Measurements from ENCODE around the gene KCNK1.

KCNK1 gene

GRCh38 chr1:233651563-233652233 lies 37.8 kb downstream of the KCNK1 start:
- TF ChIP-seq, protein P1, sequence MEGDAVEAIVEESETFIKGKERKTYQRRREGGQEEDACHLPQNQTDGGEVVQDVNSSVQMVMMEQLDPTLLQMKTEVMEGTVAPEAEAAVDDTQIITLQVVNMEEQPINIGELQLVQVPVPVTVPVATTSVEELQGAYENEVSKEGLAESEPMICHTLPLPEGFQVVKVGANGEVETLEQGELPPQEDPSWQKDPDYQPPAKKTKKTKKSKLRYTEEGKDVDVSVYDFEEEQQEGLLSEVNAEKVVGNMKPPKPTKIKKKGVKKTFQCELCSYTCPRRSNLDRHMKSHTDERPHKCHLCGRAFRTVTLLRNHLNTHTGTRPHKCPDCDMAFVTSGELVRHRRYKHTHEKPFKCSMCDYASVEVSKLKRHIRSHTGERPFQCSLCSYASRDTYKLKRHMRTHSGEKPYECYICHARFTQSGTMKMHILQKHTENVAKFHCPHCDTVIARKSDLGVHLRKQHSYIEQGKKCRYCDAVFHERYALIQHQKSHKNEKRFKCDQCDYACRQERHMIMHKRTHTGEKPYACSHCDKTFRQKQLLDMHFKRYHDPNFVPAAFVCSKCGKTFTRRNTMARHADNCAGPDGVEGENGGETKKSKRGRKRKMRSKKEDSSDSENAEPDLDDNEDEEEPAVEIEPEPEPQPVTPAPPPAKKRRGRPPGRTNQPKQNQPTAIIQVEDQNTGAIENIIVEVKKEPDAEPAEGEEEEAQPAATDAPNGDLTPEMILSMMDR (IDR thresholded peaks at IDR 0.05; ENCODE audit: low read depth, low read length), result no peak
- H3K4me3 ChIP-seq (ENCODE audit: low read depth, low read length), result no peak overlapping the region

DNA sequence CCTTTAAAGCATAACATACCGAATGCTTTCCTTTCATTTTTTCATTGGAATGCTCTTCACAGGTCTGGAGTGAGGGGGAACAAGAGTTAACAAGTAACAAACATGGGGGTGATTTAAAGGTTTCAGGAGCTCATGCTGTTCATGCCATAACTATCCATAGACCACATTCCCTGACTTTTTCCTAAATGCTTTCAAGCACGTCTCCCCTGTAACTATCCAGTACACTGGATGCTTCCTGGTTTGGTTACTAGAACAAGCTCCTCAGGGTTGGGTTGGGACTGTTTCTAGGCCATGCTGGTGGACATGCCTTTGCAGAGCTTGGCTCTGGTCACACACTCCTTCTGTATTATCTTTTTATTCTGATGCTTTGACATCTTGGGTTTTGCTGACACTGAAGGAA lies 38.6 kb downstream of the KCNK1 start:
- TF ChIP-seq, protein P1 (IDR thresholded peaks at IDR 0.05; ENCODE audit: low read depth, low read length), result no peak
- H3K4me3 ChIP-seq (ENCODE audit: low read depth, low read length), result no peak overlapping the region

DNA sequence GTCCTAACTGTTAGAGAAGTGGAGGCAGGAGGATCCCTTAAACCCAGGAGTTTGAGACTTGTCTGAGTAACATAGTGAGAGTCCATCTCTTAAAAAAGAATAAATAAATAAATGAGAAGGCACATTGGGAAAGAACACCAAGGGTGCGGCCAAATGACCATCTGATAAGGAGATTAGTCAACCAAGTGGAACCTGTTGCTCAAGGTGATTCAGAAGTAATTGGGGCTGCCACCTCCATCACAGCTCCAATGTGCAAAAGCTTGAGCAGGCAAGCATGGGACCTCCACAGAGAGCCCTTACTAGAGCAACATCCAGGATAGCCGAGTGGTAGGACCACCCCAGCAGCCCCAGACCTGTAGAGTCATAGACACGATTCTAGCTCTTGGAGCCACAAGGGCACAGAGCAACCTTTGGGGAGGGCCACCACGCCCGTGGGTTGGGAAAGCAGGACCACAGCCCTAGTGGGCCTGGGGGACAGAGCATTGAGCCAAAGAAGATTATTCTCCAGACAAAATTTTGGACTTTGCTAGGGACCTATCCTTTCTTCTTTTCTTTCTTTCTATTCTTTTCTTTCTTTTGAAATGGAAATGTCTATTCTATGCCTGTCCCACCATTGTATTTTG lies 40.9 kb downstream of the KCNK1 start:
- no peak overlapping the region for H3K4me3 ChIP-seq (ENCODE audit: low read depth, low read length)
- TF ChIP-seq, protein P1 (IDR thresholded peaks at IDR 0.05; ENCODE audit: low read depth, low read length), result no peak

- TF ChIP-seq, protein P1 (IDR thresholded peaks at IDR 0.05; ENCODE audit: low read depth, low read length), result no peak
- H3K4me3 ChIP-seq (ENCODE audit: low read depth, low read length), result no peak overlapping the region
Observed at GRCh38 chr1:233655301-233655740, 41.4 kb downstream of the KCNK1 start.

DNA sequence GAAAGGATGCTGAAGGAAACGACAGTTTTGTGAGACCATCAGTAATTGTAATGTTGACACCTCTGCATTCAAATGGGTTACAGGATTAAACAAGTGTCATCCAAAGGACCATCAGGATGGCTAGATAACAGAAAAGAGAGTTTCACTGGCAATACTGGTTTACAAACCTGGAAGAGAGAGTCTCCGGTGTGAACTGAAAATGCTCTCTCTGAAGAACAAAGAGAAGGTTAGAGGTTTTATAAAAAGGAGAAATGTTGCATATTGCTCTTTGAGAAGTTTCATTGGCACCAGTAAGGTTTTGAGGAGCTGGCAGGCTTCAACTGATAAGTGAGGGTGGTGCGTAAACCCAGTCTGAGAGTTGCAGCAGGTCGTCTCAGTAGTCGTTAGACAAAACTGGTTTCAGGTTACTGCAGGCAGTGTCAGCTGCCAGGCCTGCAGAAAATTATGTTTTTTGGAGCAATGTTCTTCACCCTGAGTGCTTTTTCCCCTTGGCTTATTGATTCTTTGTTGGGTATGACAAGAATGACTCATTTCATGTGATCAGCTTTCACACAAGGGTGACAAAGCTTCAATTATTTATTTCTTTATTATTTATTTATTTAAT lies 42.2 kb downstream of the KCNK1 start:
- no peak overlapping the region for H3K4me3 ChIP-seq (ENCODE audit: low read depth, low read length)
- TF ChIP-seq, protein P1 (IDR thresholded peaks at IDR 0.05; ENCODE audit: low read depth, low read length), result no peak

- H3K4me3 ChIP-seq (ENCODE audit: low read depth, low read length), result no peak overlapping the region
- TF ChIP-seq, protein P1 (IDR thresholded peaks at IDR 0.05; ENCODE audit: low read depth, low read length), result no peak
Observed at GRCh38 chr1:233656687-233657086, 42.8 kb downstream of the KCNK1 start.

DNA sequence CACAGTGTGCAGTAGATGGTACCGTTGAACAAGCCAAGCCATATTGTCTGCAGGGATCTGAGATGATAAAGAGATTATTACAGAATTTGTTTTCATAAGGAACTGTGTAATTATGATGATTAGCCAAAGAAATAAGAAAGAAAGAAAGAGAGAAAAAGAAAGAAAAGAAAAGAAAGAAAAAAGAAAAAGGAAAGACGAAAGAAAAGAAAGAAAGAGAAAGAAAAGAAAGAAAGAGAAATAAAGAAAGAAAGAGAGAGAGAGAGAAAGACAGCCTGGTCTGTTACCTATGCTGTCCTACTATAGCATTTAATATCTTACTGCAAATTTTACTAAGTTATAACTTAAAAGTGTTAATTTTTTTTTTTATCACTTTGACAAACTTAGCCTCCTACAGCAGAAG lies 43.6 kb downstream of the KCNK1 start:
- H3K4me3 ChIP-seq (ENCODE audit: low read depth, low read length), result no peak overlapping the region
- TF ChIP-seq, protein P1 (IDR thresholded peaks at IDR 0.05; ENCODE audit: low read depth, low read length), result no peak
